Activated CD4-positive, CD25-positive, alpha-beta regulatory T cell treated with anti-CD3 and anti-CD28 coated beads, Interleukin-2, amount 50 U/mL, for 24 hours (primary cell): ENCODE data around the gene ZNF423.
"Not testable (repeated sequence)": the region's sequence is repeated elsewhere in the genome, so short reads cannot be mapped to it uniquely, and the experiment has no call there.

ENCODE experiments used
- ATAC-seq, 2 donors: fragments of 150-1000 bp; cut with Tn5 transposase; one replicate each; pipeline ENCODE4 v1.10.0; 2021; ENCODE audit warnings: mild to moderate bottlenecking in 1 of 2, moderate library complexity in 1 of 2

ZNF423 gene

DNA sequence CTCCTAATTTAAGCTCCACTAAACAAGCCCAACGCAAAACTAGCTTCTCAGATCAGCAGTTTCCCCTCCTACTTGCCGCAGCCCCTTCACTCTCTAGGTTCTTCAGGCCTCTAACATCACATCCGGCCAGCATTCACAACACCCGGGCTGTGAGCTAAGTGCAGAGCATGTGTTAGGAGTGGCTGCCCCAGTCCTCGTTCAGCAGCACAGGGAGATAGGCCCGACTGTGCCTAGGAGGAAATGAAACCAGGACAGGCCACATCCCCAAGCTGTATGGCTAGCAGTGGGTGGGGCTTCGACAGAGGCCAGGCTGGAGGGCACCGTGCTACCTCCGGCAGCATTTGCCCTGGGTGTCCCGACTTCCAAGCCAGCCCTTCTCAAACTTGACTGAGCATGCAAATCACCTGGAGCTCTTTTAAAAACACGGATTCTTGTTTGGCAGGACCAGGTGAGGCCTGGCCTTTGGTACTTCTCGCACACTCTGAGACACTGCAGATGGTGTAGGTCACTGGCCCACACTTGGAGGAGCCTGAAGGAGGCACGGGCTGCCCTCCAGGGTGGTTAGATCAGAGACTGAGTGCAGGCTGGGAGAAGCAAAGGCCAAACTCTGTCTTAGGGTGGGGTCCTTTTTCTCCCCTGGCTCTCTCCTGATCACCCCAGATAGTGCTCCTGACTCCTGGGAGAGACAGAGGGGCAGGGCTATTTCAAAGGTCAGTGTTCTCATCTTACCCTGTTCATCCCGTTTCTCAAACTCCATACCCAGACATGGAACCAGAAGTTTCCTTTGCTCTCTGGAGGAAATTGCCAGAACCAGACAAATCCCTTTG is 280.4 kb downstream of the ZNF423 start:
- peak in 1 of 2 donors; percentile 20 for ATAC-seq

DNA sequence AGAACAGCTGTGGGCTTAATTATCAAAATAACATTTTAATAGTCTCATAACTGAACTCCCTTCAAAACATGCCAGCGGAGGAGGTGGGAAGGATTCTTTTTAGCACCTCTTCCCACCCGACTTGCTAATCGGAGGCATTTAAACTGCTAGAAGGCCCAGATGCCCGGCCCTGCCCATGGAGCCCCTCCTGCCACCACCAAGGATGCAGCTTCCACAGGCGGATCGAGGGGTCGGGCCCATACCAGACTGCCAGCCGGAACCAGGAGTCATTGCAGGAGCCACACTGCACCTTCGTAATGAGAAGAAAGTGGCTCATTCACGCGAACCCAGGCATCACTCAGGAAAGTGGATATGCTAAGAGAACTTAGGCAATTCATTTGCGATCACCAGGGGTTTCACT is 281.1 kb downstream of the ZNF423 start:
- no peak for ATAC-seq

GRCh38 chr16:49567950-49568349 is 288.0 kb downstream of the ZNF423 start:
- no peak for ATAC-seq

- ATAC-seq, result no peak
Observed at GRCh38 chr16:49566432-49566831, 289.5 kb downstream of the ZNF423 start.

DNA sequence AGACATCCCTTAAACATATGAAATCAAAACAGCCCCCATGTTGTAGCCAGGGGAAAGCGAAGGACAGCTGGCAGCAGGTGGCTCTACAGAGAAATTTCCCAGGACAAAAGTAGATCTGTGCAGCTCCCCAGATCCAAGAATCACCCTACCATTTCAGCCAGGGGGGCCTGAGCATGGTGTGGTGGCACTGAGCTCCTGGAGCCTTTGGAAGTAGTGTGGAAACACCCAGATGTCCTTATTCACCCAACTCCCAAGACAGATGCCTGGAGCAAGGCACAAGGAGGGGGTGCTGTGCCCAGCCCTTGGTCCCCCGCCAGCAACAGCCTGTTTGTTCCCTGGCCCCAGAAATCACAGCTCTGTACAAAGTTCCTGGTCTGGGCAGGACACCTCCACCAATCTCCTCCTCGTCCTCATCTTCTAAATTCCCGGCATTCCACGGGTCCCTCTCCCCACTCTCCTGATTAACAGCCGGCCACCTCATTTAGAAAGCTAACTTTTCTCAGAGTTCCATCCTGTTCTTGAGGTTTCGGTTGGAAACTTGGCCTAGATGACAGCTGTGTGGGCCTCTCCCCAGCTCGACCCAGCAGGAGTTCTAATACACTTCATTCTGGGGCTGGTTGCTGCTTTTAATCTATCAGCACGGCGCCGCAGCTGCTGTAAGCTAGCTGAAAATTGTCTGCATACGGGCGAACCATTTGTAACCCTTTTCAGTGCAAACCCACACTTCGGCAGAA is 291.2 kb downstream of the ZNF423 start:
- ATAC-seq, result no peak

DNA sequence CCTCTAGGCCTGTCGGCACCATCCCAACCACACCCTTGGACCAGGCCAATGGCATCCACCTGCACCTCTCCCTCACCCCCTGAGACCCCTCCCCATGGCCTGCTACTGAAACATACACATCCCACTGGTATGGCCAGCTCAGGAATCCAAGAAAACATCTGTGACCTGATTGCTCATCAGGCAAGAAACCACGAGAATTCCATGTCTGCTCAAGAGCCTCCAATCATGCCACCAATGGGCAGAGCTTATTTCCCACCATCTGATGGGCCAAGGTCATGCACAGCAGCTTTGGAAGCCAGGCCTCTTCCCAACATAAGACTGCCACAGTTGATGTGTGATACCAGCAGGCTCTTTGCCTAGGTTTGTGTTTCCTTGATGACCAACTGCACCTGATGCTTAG is 292.2 kb downstream of the ZNF423 start:
- no peak for ATAC-seq

GRCh38 chr16:49562894-49563293 is 293.0 kb downstream of the ZNF423 start:
- not testable (repeated sequence) for ATAC-seq

- ATAC-seq, result no peak
Observed at GRCh38 chr16:49562228-49562627, 293.7 kb downstream of the ZNF423 start.

DNA sequence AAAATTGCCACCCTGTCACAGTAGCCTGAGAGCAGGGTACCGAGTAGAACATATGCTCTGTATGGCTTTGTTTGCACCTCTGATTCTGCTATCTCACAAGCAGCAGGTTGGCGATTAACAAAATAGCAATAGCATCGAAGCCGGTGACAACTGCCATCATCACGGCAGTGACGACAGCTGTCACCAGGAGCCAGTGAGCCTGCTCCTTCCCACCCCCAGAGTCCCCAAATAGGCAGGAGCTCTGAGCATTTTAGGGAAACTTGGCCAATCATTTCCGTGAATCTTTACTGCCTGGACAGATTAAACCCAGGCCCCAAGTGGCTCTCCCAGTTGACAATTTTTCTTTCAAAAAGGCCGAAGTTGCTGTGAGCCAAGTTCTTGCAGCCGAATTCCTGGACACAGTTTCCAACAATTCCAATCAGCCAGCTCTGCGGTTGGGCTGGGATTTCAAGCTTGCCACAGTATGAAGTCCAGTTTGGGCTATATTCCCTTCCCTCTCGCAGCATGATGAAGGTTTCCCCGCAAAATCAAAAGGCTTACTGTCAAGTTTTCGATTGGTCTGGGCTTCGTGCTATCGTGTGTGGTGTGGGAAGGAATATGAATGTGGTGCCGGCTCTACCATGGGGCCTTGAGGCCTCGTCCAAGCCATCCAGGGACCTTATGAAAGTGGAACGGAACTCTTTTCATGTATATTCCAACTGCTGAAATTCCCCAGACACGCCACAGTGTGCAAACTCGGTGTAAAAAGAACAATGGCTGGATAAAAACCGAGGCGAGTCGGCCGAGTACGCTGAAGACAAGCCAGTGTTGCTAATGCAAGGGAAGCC is 295.7 kb downstream of the ZNF423 start:
- no peak for ATAC-seq

DNA sequence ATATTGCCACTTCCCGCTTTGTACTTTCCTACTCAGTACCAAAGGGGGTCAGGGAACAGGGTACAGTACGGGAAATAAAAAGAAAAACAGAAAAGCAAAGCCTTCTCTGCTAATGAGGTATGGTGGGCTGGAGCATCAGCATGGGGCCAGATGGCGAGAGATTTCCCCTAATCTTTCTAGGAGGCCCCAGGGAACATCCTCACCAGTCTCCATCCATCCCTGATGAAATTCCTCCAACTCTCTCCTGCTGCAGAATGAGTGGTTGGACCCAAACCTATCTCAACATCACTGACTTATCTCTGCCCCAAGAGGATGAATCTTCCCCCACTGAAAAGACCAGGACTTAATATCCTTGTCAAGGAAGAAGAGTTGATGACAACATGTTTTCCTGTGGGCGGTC is 296.7 kb downstream of the ZNF423 start:
- no peak for ATAC-seq

- no peak for ATAC-seq
Observed at GRCh38 chr16:49558451-49558850, 297.5 kb downstream of the ZNF423 start.

DNA sequence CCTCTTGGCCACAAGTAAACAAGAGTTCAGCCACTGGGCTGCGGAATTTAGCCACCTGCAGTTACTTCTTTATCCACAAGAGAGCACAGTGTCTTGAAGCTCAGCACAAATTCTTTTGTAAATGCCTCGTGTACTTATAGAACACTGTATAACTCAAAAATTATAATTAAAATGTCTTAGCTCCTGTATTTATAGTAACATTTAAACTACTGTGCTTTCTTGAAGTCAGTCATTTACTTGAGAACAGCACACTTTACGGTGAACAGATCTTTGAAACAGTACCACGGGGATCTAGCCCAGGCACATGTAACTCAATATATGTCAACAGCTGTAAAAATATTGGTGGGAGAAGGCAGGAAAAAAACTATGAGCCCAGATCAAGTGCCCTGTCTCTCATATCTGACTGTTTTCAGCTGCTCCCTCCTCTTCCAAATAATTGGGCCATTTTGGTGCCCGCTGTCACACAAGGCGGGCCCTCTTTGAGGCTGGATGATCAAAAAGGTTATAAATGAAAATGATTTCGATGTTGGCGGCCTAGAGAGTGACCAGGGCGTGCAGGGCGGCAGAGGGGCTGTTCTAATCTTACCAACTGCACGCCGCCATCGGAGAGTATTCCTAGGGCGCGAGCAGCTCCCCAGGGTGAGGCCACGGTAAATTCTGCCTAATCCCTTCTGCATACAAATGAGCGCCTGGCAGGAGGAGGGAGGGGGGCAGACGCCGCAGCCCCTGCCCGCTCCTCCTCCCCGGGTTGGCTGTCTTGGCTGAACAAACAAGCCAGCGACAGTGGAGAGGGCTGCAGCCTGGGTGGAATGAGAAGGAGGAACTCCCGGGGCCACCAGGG is 299.1 kb downstream of the ZNF423 start:
- ATAC-seq, result no peak

DNA sequence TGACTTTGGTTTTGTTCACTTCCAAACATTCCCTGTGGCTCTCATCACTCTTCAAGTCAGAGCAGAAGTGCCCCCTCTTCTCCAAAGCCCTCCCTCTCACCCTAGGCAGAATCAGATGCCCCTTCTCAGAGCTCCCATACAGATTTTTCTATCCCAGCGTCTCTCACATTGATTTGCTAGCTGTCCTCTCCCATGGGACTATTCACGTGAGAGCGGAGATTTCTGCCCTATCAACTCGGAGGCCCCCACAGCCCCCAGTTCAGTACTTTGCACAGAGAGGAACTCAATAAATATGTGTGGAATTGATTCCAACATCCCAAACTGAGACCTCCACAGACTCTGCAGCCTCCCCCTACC is 299.7 kb downstream of the ZNF423 start:
- ATAC-seq, result no peak

GRCh38 chr16:49554681-49555080 is 301.2 kb downstream of the ZNF423 start:
- ATAC-seq, result no peak

- no peak for ATAC-seq
Observed at GRCh38 chr16:49552313-49552928, 303.5 kb downstream of the ZNF423 start.

- ATAC-seq, result no peak
Observed at GRCh38 chr16:49550666-49551065, 305.2 kb downstream of the ZNF423 start.

GRCh38 chr16:49550140-49550539 is 305.8 kb downstream of the ZNF423 start:
- no peak for ATAC-seq

DNA sequence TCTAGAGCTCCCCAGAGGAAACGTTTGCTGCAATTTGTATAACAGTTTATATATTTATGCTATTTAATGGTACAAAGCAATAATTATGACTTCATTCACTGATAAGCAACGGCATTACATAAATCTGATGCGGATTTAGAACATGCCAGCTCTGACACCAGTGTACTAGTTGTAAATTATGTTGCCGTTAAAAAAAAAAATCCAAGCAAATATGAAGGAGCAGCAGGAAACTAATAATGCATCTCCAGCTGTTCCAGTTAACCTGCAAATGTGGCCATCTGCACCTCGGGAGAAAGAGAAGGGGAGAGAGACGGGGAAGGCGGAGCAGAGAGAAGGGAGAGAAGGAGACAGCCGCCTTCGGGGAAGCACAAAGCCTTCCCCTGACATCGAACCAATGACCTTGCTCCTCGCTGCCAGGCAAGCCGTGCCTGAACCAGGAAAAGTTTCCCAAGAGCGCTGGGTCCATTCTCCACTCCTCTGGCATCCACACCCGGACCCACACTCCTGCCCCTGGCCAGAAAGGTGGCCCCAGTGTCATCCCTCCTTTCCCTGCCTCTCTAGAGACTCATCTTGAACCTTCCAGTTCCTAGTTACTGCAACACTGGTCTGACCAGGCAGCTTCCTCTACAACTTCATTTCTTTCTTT is 307.5 kb downstream of the ZNF423 start:
- ATAC-seq, result no peak

DNA sequence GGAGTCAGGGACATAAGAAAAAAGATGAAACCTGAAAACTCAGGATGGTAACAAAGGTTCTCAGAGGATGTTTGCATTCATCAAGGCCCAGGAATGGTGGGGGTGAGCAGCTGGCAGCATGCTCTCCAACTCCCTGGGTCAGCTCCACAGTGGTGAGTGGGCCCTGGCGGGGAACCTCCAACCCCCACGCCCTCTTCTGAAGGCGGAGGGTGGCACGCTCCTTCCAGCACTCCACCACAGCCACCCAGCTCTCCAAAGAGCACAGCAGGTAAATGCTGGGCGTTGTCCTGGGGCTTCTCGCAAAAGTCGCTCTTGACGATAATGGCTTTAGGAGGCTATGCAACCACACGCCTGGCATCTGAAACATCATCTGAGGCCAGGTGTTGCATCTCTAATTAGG is 308.5 kb downstream of the ZNF423 start:
- ATAC-seq, result no peak

GRCh38 chr16:49546735-49547134 is 309.2 kb downstream of the ZNF423 start:
- no peak for ATAC-seq

DNA sequence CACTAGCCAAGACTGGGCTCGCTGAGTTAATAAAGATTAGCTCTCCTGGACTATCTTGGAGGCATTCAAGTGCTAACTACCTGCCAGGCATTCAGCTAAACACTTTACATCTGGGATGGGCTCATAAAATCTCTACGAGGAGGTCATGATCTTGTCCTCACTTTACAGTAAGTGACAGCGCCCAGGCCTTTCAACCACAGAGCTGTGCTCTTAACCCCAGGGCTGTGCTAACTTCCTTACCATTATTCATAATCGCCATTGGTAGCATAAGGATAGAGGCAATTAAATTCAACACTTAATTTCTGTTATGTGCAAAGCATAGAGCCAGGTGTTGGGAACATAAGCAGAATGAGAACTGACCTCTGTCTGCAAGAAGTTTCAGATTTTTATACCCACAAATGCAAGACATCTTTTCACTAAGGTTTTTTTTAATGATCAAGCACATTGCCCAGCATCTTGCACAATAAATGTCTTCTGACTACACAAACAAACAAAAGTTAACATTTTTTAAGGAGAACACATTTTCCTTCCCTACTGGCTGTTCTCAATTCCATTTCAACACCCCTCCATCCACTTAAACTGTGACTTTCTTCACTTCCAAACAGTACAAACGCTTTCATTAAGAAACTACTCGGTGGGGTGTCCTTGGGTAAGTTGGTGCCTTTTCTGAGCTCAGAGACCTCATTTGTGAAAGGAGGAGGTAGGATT is 310.0 kb downstream of the ZNF423 start:
- ATAC-seq, result no peak
